A549 (cell line): ENCODE results near the gene RABGAP1L.

Experiments
- JUNB ChIP-seq: fragments of >200 bp; sonication (Bioruptor Twin); formaldehyde crosslinking; IDR thresholded peaks from 2 replicates; pipeline ENCODE4 v1.6.1; 2016
- TP53 ChIP-seq: fragments of 250-450 bp; sonication (Bioruptor Pico); IDR thresholded peaks from 2 replicates; pipeline ENCODE4 v1.5.0; 2021; ENCODE audit warnings: mild to moderate bottlenecking, moderate library complexity
- TF ChIP-seq, protein P1 (sequence below): fragments of 250-450 bp; sonication (Bioruptor Pico); IDR thresholded peaks from 2 replicates; pipeline ENCODE4 v1.5.0; 2021; ENCODE audit warnings: mild to moderate bottlenecking, moderate library complexity, borderline replicate concordance

DNA sequence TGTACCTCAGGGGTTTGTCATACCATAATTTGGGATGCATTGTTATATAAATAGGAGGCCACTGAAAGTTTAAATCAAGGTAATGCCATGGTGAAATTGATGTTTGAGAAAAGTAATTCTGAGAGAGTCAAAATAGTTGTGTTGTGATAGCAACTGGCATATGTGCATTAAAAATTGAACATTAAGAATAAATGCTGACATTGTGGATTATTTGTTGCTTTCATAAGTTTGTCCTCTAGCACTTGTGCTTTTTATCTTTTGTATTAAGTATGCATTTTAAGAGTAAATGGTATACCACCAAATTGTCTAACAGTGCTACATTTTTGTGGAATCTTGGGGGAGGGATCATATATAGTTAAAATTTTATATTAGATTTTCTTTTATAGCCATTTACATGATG lies 564.5 kb downstream of the RABGAP1L start:
- TF ChIP-seq, protein P1, sequence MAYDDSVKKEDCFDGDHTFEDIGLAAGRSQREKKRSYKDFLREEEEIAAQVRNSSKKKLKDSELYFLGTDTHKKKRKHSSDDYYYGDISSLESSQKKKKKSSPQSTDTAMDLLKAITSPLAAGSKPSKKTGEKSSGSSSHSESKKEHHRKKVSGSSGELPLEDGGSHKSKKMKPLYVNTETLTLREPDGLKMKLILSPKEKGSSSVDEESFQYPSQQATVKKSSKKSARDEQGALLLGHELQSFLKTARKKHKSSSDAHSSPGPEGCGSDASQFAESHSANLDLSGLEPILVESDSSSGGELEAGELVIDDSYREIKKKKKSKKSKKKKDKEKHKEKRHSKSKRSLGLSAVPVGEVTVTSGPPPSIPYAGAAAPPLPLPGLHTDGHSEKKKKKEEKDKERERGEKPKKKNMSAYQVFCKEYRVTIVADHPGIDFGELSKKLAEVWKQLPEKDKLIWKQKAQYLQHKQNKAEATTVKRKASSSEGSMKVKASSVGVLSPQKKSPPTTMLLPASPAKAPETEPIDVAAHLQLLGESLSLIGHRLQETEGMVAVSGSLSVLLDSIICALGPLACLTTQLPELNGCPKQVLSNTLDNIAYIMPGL (CRISPR knock-in tag), result no peak
- TF ChIP-seq JUNB (no peak), TP53 (CRISPR knock-in tag) (no peak)
